Occipital lobe (tissue), 2 donors: Measurements from ENCODE around the gene DHRS12. TPM values are rescaled to one million over a fixed set of nuclear protein-coding genes. Genes with fewer than 3 reads are reported as not detected.

Source experiments
- DNase-seq: peaks from one replicate; lab custom pipeline; 2025; lab: John Stamatoyannopoulos, UW
- total RNA-seq: library from RNA; depleted of rRNA; stranded (reverse); fragments of >200 nt; gene quantifications from one replicate; pipeline ENCODE4 v1.2.3, GENCODE V29; 2014

DHRS12 gene
- total RNA-seq, 1 donor from 2014 or later = 5.6 TPM

DNA sequence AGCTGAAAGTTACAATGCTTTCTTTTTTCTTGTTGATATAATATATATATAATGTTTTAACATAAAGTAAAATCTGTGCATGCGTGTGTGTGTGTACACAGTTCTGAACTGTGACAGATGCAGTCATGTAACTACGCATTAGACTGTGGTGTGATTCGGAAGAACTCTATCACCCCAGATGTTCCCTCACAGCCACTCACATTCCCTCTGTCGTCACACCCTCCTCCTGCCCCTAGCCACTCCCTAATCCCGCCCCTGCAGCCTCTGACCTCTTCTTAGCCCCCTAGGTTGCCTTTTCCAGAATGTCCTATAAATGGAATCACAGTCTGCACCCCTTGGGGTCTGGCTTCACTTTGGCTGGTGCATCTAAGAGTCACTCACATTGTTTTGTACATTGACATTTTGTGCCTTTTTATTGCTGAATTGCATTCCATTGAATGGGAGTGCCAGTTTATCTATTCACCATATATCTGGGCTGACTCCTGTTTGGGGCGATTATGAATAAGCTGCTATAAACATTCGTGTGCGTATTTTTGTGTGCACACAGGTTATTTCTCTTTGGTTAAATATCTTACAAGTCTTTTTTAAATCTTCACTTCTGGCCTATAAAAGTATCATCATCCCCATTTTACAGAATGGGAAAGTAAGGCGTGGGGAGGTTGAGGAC is 20.4 kb downstream of the DHRS12 start:
- DNase-seq = no peak

GRCh38 chr13:51782026-51782710 is 21.8 kb downstream of the DHRS12 start:
- DNase-seq = no peak

GRCh38 chr13:51781246-51782022 is 22.5 kb downstream of the DHRS12 start:
- DNase-seq = no peak

DNA sequence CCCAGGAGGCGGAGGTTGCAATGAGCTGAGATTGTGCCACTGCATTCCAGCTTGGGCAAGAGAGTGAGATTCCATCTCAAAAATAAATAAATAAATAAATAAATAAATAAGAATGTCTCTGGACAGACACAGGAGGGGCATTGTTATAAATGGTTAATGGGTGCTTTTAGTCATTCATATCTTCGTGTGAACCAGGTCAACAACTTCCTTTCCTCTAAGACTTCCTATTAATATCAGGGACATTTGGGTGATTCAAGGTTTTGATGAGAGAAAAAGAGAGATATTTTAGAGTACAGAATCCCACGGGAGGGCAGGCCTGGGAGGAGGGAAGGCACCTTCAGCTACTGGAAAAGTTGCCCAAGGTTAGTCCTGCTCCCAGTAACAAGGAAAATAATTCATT is 23.9 kb downstream of the DHRS12 start:
- DNase-seq = no peak

- DNase-seq = no peak
These were observed 25.6 kb downstream of the DHRS12 start for GRCh38 chr13:51778392-51778791.

DNA sequence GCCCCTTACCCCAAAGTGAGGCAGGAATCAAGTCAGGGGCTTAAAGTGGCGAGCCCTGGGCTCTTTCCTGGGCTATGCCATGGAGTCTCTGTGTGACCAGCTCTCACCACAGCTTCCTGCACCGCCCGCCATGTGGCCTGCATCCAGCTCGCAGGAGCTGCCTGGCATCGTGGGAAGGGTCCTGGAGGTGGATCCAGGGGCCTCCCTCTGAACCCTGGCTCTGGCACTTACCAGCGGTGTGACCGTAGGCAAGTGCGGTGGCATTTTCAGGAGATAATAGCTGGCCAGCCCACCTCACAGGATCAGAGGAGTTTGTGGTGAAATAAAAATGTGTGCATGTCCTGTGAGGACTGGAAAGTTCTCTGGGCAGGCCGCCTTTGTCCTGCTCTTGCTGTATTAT is 26.0 kb downstream of the DHRS12 start:
- DNase-seq = no peak

- DNase-seq = no peak
These were observed 27.8 kb downstream of the DHRS12 start for GRCh38 chr13:51776179-51776578.

- DNase-seq = no peak
These were observed 30.4 kb downstream of the DHRS12 start for GRCh38 chr13:51773515-51773914.

DNA sequence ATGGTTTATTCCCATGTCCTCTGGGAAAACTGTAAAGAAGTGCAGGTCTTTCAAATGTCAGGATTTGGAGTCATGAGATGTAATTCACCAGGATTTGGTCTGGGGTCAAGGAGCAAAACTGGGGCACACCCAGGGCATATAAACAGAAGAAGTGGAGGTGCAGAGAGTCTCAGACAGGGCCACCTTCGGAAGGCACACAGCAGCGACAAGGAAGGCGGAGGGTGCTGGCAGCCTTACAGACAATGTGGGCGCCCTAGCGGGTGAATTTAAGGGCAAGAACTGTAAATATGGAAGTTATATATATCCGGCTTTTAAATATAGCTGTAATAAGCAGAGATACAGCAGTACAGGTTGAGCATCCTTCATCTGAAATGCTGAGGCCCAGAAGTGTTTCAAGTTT is 31.2 kb downstream of the DHRS12 start:
- DNase-seq = no peak

GRCh38 chr13:51772105-51772455 is 31.9 kb downstream of the DHRS12 start:
- DNase-seq = no peak

- no peak for DNase-seq
These were observed 32.4 kb downstream of the DHRS12 start for GRCh38 chr13:51771418-51772104.

DNA sequence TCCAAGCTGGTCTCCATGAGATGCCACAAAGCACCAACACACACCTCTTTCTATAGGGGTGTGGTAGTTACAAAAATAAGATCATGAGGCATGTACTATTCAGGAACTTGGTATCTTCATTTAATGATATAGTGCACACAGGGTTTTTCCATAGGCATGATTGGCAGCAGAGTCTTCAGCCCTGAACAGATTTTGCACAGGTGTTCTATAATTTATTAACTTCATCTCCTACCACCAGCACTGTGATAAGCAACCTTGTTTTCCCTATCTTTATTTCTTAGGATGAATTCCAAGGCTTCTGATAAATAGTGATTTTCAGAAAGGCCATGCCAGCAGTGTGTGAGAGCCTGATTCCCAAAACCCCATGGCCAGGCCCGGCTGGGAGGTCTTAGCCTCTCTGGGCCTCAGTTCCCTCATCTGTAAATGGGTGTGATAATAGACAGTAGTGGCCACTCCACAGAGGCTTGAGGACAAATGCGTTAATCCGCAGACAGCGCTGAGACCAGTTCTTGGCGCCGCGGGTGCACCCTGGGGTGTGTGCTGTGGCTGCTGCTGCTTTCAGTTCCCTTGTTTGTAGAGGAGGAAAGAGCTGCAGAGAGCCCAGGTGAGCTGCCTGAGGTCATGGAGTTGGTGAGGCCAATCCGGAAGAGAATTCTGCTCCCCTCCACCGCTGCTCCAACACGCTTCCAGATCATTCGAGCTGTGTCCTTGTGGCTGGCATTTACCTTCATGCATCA is 33.1 kb downstream of the DHRS12 start:
- DNase-seq = no peak

- no peak for DNase-seq
These were observed 33.8 kb downstream of the DHRS12 start for GRCh38 chr13:51770160-51770559.

DNA sequence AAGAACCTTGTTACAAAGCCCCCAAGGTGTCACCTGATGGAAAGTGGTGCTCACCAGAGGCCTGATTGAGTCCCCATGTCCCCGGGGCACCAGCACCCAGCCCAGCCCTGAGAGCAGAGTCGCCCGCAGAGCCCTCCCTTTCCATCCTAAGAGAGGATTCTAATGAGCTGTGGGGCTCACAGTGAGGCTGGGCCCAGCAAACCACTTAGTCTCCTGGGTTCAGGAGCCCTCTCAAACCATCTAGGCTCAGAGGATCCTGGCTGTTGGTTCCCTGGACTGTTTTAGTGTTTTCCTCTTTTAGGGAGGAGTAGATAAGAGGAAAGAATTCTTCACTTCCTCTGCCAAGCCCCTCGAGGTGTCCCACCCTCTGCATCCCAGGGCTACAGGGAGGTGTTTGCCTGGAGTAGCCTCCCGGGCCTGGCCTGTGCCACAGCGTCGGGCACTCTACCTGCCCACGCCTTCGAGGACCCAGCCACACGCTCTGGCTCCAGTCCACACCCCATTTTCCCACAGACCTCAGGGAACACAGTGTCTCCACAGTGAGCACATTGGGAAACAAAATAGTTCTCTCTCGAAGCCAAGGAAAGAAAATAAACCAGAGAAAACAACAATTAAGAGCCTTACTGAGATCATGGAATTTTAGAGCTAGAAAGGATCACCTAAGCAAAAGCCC is 34.4 kb downstream of the DHRS12 start:
- DNase-seq = no peak

DNA sequence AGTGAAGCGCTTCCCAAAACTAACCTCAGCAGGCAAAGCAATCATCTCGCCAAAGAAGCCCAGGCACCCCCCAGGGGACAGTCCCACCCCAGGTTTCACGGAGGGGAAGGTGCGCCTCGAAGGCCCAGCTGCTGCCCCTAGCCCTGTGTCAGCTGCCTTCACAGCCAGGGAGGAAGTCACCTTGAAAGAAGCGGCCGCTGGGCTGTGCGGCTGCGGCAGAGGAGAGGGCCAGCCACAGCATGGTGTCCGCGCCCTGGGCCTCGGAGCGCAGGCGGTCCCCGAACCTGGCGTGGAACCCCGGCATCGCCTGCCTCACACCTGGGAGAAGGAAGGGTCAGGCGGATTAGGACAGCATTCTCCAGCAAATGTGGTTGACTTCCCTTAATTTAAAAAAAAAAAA is 35.0 kb downstream of the DHRS12 start:
- no peak for DNase-seq

DNA sequence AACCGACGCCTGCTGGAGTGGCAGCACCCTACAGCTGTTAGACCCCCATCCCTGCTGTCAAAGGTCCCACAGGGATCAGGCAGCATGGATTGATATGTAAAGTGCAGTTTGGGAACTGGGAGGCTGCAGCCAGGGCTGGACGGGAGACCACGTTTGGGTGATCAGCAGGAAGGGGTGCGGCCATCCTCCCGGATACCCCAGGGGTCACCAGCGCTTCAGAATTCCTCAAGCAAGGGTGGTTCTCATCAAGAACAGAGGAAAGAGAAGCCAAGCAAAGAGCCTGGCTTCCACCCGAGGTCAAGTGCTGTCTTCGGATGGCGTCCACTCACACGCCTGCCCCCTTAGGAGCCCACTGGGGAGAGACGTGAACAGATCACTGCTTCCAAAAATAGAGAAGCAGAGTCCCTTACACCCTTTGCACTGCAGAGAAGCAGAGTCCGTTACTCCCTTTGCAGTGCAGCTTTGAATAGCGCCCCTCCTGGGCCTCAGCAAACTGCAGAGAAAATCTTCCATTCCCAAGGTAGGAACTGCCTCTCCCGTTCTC is 35.5 kb downstream of the DHRS12 start:
- DNase-seq = no peak

DNA sequence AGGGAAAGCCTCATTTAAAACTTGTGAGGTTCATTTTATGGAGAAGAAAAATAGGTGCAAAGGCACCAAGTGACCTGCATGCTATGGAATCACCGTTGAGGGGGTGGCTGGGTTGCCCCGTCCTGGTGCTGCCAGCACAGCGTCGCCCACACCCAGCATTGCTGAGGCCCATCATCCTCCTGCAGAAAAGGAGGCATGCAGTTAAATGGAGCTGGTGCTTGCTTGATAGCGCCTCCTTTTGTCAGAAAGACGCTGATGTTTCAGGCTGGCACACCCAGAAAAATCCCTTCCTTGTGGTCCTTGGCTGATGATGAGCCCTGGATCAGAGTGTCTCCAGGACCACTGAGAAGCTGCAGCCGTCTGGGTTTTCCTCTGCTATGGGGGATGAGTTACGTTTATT is 36.9 kb downstream of the DHRS12 start:
- no peak for DNase-seq

DNA sequence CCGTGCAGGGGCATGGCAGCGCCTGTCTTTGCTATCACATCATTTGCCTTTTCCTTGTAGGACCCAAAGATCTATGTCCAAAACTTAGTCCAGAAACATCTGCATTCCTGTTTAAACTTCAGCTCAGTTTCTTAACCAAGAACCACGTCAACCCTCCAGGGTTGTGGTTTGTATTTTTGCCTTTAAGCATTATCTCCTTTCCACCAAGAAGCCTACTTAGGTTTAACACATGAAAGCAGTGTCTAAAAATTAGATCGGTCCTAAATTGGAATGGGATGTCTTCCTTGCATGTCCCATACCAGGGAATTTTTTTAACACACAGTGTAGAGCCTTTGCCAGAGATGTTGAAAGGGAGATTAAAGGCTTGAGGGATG is 38.8 kb downstream of the DHRS12 start:
- DNase-seq = no peak

DNA sequence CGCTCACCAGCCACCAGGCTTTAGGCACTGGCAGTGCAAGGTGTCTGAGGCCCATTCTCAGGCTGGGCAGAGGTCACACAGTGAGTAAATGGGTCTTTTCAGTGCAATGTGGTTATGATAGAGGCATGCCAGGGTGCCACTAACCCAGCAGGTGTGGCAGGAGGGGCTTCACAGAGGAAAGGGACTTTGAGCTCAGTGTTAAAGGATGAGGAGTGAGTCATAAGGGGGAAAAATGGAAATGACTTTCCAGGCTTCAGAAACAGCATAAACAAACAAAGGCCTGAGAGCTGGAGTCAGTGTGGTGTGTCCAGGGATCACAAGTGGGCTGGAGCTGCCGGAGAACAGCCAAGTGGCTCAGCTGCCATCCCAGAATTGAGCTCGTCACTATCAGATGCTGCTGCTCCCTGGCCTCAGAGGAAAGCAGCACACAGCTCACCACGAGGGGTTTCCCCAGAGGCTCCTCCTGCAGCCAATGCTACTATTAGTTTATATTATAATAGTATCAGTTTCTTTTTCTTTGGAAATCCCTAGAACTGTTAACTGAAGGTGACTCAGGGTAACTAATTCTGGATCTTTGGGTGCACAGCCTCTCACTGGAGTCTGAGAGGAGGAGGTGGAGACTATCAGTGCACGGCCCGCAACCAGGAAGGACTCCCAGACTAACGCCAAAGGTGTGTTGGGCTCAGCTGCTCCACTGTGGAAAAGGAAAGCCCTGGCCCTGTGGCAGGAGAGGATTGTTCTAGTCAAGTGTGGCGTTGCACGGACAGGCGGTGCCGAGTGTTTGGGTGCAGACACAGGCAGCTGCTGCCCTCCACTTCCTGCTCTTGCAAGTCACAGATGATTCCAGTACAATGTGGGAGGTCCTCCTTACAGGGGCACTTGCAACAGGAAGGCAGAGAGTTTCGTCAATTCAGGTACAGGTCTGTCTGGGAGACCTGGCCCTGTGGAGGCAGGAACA is 39.5 kb downstream of the DHRS12 start:
- peak; percentile 53 for DNase-seq
